GM19455 (cell line): Measurements from ENCODE around the gene DSCAM.
"Not testable (repeated sequence)": the region's sequence is repeated elsewhere in the genome, so short reads cannot be mapped to it uniquely, and the experiment has no call there.

ENCODE experiments used
- ATAC-seq: cut with Tn5 transposase; IDR thresholded peaks from one replicate; pipeline ENCODE4 v1.9.1; 2021; ENCODE audit not compliant: unreplicated experiment

DSCAM gene

GRCh38 chr21:40472013-40472412, 374.9 kb downstream of the DSCAM start:
- ATAC-seq = no peak

- no peak for ATAC-seq
These were observed 375.9 kb downstream of the DSCAM start for GRCh38 chr21:40471103-40471502.

DNA sequence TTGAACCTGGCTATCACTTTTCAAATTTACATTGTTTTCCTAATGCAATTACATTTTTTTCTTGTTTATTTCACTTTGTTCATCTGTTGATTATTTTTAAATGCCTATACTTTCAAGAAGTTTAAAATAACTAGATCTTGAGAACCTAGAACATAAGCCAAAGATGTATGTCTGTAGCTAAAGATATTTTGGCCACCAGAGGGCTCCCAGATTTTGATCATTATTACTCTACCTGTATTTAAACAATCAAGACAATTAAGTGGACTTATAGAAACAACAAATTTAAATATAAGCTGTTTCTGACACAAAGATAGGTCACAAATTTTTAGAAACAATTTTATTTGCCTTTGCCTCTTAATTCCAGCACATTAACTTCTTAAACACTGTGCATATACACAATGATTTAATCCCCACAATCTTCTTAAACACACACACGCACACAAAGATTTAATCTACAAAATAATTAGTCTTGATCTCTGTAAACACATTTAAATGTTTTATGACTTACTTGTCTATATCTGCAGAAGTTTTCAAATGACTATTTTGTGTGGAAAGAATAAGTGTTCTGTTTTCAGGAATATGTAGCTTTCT, 380.0 kb downstream of the DSCAM start:
- no peak for ATAC-seq

DNA sequence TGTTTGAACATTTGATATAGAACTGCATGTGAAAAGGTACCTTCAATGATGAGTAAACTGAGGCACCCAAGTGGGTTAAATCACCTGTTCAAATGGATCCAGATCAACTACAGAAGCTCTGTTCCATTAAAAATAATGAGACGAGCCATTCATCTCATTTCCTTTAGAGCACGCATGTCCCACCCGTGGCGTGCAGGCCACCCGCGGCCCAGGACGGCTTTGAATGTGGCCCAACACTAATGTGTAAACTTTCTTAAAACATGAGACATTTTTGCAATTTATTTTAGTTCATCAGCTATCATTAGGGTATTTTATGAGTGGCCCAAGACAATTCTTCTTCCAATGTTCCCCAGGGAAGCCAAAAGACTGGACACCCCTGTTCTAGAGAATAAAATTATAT, 381.6 kb downstream of the DSCAM start:
- ATAC-seq = no peak

- no peak for ATAC-seq
These were observed 383.8 kb downstream of the DSCAM start for GRCh38 chr21:40463176-40463575.

- no peak for ATAC-seq
These were observed 385.9 kb downstream of the DSCAM start for GRCh38 chr21:40461008-40461407.

- ATAC-seq = no peak
These were observed 389.2 kb downstream of the DSCAM start for GRCh38 chr21:40457741-40458140.

- no peak for ATAC-seq
These were observed 392.9 kb downstream of the DSCAM start for GRCh38 chr21:40454057-40454456.

DNA sequence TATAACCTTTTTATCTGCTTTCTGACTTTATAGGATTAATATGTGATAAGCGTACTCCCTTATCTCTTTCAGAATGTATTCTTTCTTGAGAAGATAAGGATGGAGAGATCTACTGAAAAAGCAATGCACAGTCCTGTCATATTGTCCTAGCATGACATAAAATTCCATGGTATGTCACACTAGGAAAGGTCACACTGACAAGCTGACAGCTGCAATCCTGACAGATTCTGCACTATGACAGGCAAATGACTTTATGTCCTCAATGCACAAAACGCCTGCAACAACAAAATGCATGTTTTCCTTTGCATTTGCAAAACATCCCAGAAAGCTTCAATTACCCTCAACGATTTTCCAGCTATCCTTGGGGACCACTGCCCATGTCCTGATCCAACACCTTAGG, 393.8 kb downstream of the DSCAM start:
- no peak for ATAC-seq

GRCh38 chr21:40452548-40452947, 394.4 kb downstream of the DSCAM start:
- ATAC-seq = no peak

- ATAC-seq = no peak
These were observed 399.9 kb downstream of the DSCAM start for GRCh38 chr21:40447016-40447415.

DNA sequence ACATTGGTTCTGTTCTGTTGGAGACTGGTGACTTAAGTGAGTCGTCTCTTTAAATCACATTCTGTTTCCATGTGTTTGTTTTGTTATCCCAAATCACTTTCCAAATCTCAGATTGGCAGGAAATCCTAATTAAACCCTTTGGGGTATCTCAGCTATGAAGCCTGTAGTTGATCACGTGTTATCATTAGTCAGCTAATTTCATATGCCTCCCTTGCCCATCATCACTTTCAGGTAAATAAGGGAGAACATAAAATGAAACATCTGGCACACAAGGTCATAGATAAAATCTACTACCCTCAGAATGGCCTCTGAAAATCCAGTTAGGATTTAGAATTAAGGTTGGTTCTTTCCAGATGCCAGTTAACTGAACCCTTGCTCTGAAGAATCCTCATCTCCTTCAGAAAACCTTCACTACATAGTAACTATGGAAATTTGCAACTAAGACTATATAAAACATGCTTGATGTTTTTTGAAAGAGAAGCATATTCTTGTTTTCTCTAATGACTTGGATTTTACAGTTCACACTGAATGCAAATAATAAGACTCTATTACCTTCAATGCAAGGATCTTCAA, 401.5 kb downstream of the DSCAM start:
- ATAC-seq = no peak

- not testable (repeated sequence) for ATAC-seq
These were observed 407.4 kb downstream of the DSCAM start for GRCh38 chr21:40439581-40439980.

GRCh38 chr21:40438616-40439015, 408.3 kb downstream of the DSCAM start:
- ATAC-seq = no peak

DNA sequence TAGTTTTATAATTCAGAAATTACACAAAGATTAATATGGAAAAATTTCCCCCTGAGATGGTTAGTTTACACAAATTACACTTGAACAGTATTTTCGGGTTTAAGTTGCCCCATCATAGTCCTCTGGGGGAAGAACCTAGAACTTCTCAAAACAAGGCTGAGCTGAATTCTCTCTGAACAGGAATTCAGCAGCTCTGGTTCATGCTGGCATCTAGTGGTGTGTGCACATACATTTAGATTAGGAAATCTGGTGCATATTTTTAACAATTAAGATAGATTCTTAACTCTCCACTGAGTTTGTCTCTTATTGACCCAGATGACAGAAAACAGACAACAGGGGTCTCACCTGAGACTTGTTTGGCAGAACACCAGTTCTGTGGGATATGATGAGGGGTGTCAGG, 410.7 kb downstream of the DSCAM start:
- no peak for ATAC-seq

DNA sequence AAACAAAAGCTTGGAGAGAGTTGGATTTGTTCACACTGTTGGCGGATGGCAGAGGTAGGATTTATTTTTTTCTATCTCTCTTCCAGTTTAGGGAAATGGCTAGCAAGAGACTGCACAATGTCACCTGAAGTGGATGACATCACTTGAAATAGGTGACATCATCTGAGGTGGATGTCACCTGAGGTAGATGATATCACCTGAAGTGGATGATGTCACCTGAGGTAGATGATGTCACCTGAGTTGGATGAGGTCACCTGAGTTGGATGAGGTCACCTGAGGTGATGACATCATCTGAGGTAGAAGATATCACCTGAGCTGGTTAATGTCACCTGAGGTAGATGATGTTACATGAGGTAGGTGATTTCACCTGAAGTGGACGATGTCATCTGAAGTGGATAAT, 413.4 kb downstream of the DSCAM start:
- ATAC-seq = no peak

DNA sequence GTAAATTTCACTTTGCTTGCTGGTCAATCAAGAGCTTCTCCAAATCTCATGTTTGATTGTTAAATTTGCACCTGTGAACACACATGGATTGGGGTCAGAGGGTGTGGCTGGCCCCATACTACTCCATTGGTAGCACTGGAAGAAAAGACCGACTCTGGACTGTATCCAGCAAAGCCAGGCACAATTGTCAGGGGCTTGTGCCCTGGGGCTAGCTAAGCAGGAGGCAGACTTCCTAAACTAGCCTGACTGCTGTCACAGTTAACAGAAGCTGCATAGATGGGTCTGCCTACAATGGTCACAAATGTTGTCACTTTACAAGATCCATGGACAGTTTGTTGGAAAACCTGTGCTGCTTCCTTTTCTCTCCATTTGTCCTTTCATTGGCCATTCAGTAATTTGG, 421.0 kb downstream of the DSCAM start:
- no peak for ATAC-seq

DNA sequence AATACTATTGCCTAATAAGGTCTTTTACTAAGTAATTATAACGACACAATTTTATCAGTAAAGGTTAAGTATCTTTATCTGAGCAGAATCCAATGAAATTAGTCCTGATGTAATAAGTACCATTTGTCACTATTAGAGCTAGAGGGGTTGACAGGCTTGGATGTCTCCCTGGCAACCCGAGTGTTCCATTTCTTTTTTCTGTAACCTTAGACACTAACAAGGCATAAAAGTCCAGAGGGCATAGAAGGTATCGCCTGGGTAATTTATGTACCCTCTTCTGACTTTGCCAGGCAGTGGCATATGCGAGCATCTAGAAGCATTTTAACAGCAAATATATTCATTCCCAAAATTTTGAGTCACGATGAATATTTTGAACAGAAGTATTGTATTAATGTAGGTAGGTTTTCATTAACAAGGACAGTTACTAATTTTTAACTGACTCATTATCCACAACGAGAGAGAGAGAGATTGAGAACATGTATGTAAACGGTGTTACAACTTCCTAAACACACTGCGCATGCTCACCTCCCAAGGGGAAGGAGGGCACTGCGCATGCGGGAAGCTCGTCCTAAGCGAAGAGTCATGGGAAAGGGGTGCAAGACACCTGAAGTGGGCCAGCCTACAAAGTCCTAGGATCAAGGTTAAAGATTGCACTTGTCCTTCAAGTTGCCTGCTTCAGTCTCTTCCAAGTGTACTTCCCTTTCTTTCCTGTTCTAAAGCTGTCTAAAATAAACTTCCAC, 423.9 kb downstream of the DSCAM start:
- no peak for ATAC-seq

DNA sequence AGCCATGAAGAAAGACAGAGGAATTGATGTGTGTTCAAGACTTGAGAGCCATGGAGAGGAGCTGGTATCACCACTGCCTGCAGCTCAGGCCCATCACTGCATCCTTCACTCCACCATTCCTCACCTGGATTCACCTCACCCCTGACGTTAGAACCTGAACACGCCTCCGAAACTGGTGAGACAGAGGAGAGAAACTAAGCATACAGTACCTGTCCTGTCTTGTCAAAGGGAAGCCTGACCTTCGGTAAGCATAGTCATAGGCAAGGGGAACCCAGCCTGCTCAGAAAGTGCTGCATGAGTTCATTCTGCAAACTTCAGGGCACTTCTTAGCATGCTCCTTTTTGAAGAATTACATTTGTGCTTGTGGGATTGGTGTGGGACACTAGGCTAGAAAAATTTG, 425.8 kb downstream of the DSCAM start:
- no peak for ATAC-seq

DNA sequence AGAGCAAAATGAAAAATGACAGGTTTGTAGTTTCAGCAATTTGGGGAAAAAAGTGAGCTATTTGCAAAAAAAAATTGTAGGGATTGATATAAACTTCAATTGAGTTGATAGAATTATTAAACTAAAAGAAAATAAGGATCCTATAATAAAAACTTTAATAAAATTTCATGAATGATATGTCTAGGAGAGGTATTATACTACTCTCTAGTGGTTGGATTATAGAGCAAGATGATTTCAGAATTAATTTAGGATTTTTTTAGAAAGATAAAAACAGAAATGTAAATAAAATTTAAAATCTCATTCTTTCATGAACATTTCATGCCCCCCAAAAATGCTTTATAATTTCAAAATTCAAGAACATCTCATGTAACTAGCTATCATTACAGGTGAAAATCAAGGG, 430.4 kb downstream of the DSCAM start:
- ATAC-seq = no peak

GRCh38 chr21:40408561-40408960, 438.4 kb downstream of the DSCAM start:
- no peak for ATAC-seq

DNA sequence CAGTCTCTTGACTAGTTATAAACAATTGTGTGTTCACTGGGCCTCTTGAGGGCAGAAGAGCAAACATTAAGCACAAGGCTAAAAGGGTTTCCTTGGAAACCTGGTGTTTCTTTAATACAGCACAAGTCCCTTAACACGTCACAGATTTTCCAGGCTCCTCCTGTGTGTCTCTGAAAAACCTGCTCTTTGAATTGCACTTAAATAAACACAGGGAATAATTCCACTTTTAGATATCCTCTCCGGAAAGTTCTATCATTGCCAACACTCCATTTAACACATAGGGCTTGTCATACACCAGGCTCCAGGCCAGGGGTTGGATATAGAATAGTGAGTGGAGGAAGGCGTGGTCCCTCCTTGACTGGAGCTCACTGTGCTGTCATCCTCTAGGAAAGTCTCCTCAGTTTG, 442.6 kb downstream of the DSCAM start:
- ATAC-seq = no peak
